Hepatocyte (in vitro differentiated cells): ENCODE data around the gene GLI3.

Experiments used
- CTCF ChIP-seq: fragments of 200-600 bp; sonication (generic); IDR thresholded peaks from 2 replicates; pipeline ENCODE4 v1.5.1; 2016; ENCODE audit warnings: antibody characterized with exemption, mild to moderate bottlenecking; ENCODE audit not compliant: poor library complexity
- EZH2 ChIP-seq: fragments of 200-600 bp; sonication (generic); IDR thresholded peaks from 2 replicates; pipeline ENCODE4 v1.6.1; 2016; ENCODE audit warnings: antibody characterized with exemption, mild to moderate bottlenecking, borderline replicate concordance
- EZH2phosphoT487 ChIP-seq: fragments of 200-600 bp; sonication (generic); IDR thresholded peaks from one replicate; pipeline ENCODE4 v1.6.1; 2018; ENCODE audit warnings: antibody characterized with exemption, mild to moderate bottlenecking, low read depth, moderate library complexity; ENCODE audit not compliant: unreplicated experiment, severe bottlenecking

- TF ChIP-seq CTCF (no peak), EZH2 (no peak), EZH2phosphoT487 (no peak)
Observed at GRCh38 chr7:42159130-42159529, 77.9 kb downstream of the GLI3 start.
